Measurements from ENCODE around the gene NUP153. TPM values are rescaled to one million over a fixed set of nuclear protein-coding genes. Genes with fewer than 3 reads are reported as not detected.
"Not testable (repeated sequence)": the region's sequence is repeated elsewhere in the genome, so short reads cannot be mapped to it uniquely, and the experiment has no call there.

Gene NUP153
- total RNA-seq, 1 experiment from 2014 or later, result 104 TPM

DNA sequence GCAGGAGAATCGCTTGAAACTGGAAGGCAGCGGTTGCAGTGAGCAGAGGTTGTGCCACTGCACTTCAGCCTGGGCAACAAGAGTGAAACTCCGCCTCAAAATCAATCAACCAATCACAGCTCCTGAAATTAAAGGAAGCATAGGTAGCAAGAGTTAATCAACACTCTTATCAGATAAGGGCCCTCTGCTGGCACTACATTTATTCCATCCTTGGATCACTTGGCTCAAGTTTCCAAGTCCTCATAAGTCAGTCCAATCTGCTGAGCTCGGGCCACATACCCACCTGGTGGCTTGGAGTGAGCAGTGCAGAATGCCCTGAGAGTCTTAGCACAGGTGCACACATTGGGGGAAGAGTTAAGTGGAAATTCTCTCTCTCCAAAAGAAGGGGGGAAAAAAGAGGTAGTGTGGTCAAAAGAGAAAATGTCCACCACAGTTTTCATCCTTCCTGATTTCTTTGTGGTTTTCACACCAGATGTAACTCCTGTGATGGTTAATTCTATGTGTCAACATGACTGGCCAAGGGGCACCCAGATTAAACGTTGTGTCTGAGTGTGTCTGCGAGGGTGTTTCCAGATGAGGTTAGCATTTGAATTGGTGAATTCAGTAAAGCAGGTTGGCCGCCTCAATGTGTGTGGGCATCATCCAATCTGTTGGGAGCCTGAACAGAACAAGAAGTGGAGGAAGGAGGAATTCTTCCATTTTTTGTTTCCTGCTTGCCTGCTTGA lies 120.8 kb downstream of the NUP153 start:
- CTCF ChIA-PET, result no interaction called here
- intact Hi-C loops (cut with micrococcal nuclease; ENCODE audit: unreplicated experiment), result loop anchor here (2.0 to 10.0 kb wide), 3 partner anchors 219 to 919 kb away; partner anchors contain the start of gene NHLRC1
- Histone ChIP-seq H3K9me3 (ENCODE audit: low read depth, low read length, poor library complexity, severe bottlenecking) (no peaks in the 10 kb centered on the region), H3K27ac (ENCODE audit: low read depth, low read length, poor library complexity, severe bottlenecking) (no peak overlapping the region), H3K4me3 (ENCODE audit: low read depth, low read length, poor library complexity, severe bottlenecking) (no peak overlapping the region), H3K36me3 (ENCODE audit: insufficient read depth, low read length, poor library complexity, severe bottlenecking) (no peaks in the 10 kb centered on the region), H3K4me1 (ENCODE audit: insufficient read depth, low read length, poor library complexity, severe bottlenecking) (no peaks in the 10 kb centered on the region), H3K27me3 (replicated peaks; ENCODE audit: insufficient read depth, low read depth, low read length, poor library complexity) (no peaks in the 10 kb centered on the region)
- TF ChIP-seq EZH2 (IDR thresholded peaks at IDR 0.05; ENCODE audit: borderline replicate concordance, low read depth, low read length, poor library complexity, severe bottlenecking), result no peak
- peak; percentile 32 for TF ChIP-seq CTCF (conservative IDR thresholded peaks at IDR 0.05; ENCODE audit: low read depth, low read length)
- POLR2A ChIA-PET (ENCODE audit: low non-redundant PET), result no interaction called here
- DNase-seq (ENCODE audit: low spot score), result peak; percentile 43
- BruUV-seq (replicated peaks), result no TSS peak

- no TSS peak for BruUV-seq (replicated peaks)
Measured at GRCh38 chr6:17584241-17584803, 122.4 kb downstream of the NUP153 start.

GRCh38 chr6:17583811-17584210 lies 122.9 kb downstream of the NUP153 start:
- no peak for DNase-seq (ENCODE audit: low spot score)
- Histone ChIP-seq H3K27me3 (replicated peaks; ENCODE audit: insufficient read depth, low read depth, low read length, poor library complexity) (no peaks in the 10 kb centered on the region), H3K4me3 (ENCODE audit: low read depth, low read length, poor library complexity, severe bottlenecking) (no peak overlapping the region), H3K9me3 (ENCODE audit: low read depth, low read length, poor library complexity, severe bottlenecking) (no peaks in the 10 kb centered on the region), H3K4me1 (ENCODE audit: insufficient read depth, low read length, poor library complexity, severe bottlenecking) (no peaks in the 10 kb centered on the region), H3K27ac (ENCODE audit: low read depth, low read length, poor library complexity, severe bottlenecking) (no peak overlapping the region), H3K36me3 (ENCODE audit: insufficient read depth, low read length, poor library complexity, severe bottlenecking) (no peaks in the 10 kb centered on the region)
- BruUV-seq (replicated peaks), result no TSS peak
- ChIA-PET POLR2A (ENCODE audit: low non-redundant PET) (no interaction called here), CTCF (interaction anchor here (0.5 to 1.0 kb wide), 11 partner anchors 17 to 490 kb away, joined by 3 to 6 read pairs (median 3); partner anchors contain the start of genes CAP2 and FAM8A1)
- TF ChIP-seq CTCF (conservative IDR thresholded peaks at IDR 0.05; ENCODE audit: low read depth, low read length) (no peak), EZH2 (IDR thresholded peaks at IDR 0.05; ENCODE audit: borderline replicate concordance, low read depth, low read length, poor library complexity, severe bottlenecking) (no peak)
- intact Hi-C loops (cut with micrococcal nuclease; ENCODE audit: unreplicated experiment), result loop anchor here (1.0 to 10.0 kb wide), 6 partner anchors 221 to 921 kb away; partner anchors contain the start of genes NHLRC1 and RBM24

More at GRCh38 chr6:17584241-17584803, 122.4 kb downstream of the NUP153 start:
- TF ChIP-seq EZH2 (IDR thresholded peaks at IDR 0.05; ENCODE audit: borderline replicate concordance, low read depth, low read length, poor library complexity, severe bottlenecking), result no peak
- TF ChIP-seq CTCF (conservative IDR thresholded peaks at IDR 0.05; ENCODE audit: low read depth, low read length), result peak; percentile 98
- POLR2A ChIA-PET (ENCODE audit: low non-redundant PET), result no interaction called here
- H3K27ac ChIP-seq (ENCODE audit: low read depth, low read length, poor library complexity, severe bottlenecking), result no peak overlapping the region
- no peaks in the 10 kb centered on the region for H3K4me1 ChIP-seq (ENCODE audit: insufficient read depth, low read length, poor library complexity, severe bottlenecking)
- H3K27me3 ChIP-seq (replicated peaks; ENCODE audit: insufficient read depth, low read depth, low read length, poor library complexity), result no peaks in the 10 kb centered on the region
- H3K4me3 ChIP-seq (ENCODE audit: low read depth, low read length, poor library complexity, severe bottlenecking), result no peak overlapping the region
- CTCF ChIA-PET, result interaction anchor here (0.5 to 1.0 kb wide), 11 partner anchors 16 to 490 kb away, joined by 3 to 6 read pairs (median 3); partner anchors contain the start of genes CAP2 and FAM8A1
- intact Hi-C loops (cut with micrococcal nuclease; ENCODE audit: unreplicated experiment), result loop anchor here (1.0 to 10.0 kb wide), 6 partner anchors 220 to 920 kb away; partner anchors contain the start of genes NHLRC1 and RBM24
- no peaks in the 10 kb centered on the region for H3K9me3 ChIP-seq (ENCODE audit: low read depth, low read length, poor library complexity, severe bottlenecking)
- H3K36me3 ChIP-seq (ENCODE audit: insufficient read depth, low read length, poor library complexity, severe bottlenecking), result no peaks in the 10 kb centered on the region
- DNase-seq (ENCODE audit: low spot score), result peak; percentile 82

GRCh38 chr6:17581282-17581681 lies 125.4 kb downstream of the NUP153 start:
- H3K4me3 ChIP-seq (ENCODE audit: low read depth, low read length, poor library complexity, severe bottlenecking); H3K27ac ChIP-seq (ENCODE audit: low read depth, low read length, poor library complexity, severe bottlenecking); CTCF ChIA-PET; H3K4me1 ChIP-seq (ENCODE audit: insufficient read depth, low read length, poor library complexity, severe bottlenecking); H3K27me3 ChIP-seq (replicated peaks; ENCODE audit: insufficient read depth, low read depth, low read length, poor library complexity); H3K9me3 ChIP-seq (ENCODE audit: low read depth, low read length, poor library complexity, severe bottlenecking); H3K36me3 ChIP-seq (ENCODE audit: insufficient read depth, low read length, poor library complexity, severe bottlenecking); DNase-seq (ENCODE audit: low spot score); POLR2A ChIA-PET (ENCODE audit: low non-redundant PET); BruUV-seq (replicated peaks): not testable (repeated sequence)
- intact Hi-C loops (cut with micrococcal nuclease; ENCODE audit: unreplicated experiment), result loop anchor here (5.0 to 10.0 kb wide), 3 partner anchors 299 to 924 kb away; partner anchors contain the start of genes NHLRC1 and RBM24

All from A673 (cell line).